ENCODE results near the gene SMARCD3. TPM values are rescaled to one million over a fixed set of nuclear protein-coding genes. Genes with fewer than 3 reads are reported as not detected.

SMARCD3 gene
- total and polyA plus RNA-seq, 4 donors = 1.8 to 5.6 (median 2.1) TPM

DNA sequence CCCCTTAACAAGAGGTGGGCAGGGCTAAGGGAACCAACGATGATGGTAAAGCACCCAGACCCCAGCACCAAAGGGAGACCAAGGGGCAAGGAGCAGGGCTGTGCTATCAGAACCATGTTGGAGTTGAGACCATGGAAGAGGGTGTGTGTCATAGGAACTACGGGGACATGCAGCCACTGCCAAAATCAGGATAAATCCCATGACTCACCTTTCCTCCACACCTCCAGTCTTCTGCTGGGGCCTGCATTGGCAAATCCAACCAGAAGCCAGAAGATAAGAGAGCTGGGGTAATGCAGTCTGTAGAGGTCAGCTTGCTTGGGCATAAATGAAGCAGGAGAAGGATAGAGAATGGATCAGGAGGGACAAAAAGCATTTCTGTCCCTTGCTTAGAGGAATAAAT lies 42.7 kb upstream of the SMARCD3 start:
- no peak for DNase-seq (ENCODE audit: low spot score)
- no peak overlapping the region for H3K4me3 ChIP-seq (ENCODE audit: low read depth in 1 of 3, low read length in 3 of 3)
- H3K9ac ChIP-seq (ENCODE audit: low read depth in 1 of 2, low read length in 2 of 2) = no peak overlapping the region
- H3K27ac ChIP-seq (ENCODE audit: low read depth in 1 of 2, low read length in 2 of 2) = no peak overlapping the region
- no peak for TF ChIP-seq FOXA1 (IDR thresholded peaks at IDR 0.05)
- no peak for TF ChIP-seq NR2F2 (IDR thresholded peaks at IDR 0.05)
- TF ChIP-seq TAF1 (conservative IDR thresholded peaks at IDR 0.05) = no peak
- no peak for TF ChIP-seq GABPA (IDR thresholded peaks at IDR 0.05 in 1 of 2, conservative IDR thresholded peaks at IDR 0.05 in 1 of 2)
- no peak for TF ChIP-seq FOXA2 (IDR thresholded peaks at IDR 0.05)
- TF ChIP-seq, protein P1, sequence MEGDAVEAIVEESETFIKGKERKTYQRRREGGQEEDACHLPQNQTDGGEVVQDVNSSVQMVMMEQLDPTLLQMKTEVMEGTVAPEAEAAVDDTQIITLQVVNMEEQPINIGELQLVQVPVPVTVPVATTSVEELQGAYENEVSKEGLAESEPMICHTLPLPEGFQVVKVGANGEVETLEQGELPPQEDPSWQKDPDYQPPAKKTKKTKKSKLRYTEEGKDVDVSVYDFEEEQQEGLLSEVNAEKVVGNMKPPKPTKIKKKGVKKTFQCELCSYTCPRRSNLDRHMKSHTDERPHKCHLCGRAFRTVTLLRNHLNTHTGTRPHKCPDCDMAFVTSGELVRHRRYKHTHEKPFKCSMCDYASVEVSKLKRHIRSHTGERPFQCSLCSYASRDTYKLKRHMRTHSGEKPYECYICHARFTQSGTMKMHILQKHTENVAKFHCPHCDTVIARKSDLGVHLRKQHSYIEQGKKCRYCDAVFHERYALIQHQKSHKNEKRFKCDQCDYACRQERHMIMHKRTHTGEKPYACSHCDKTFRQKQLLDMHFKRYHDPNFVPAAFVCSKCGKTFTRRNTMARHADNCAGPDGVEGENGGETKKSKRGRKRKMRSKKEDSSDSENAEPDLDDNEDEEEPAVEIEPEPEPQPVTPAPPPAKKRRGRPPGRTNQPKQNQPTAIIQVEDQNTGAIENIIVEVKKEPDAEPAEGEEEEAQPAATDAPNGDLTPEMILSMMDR (IDR thresholded peaks at IDR 0.05; ENCODE audit: low read depth, low read length, missing input control) = no peak
- no peak for TF ChIP-seq YY1 (IDR thresholded peaks at IDR 0.05)
- TF ChIP-seq, protein P2, sequence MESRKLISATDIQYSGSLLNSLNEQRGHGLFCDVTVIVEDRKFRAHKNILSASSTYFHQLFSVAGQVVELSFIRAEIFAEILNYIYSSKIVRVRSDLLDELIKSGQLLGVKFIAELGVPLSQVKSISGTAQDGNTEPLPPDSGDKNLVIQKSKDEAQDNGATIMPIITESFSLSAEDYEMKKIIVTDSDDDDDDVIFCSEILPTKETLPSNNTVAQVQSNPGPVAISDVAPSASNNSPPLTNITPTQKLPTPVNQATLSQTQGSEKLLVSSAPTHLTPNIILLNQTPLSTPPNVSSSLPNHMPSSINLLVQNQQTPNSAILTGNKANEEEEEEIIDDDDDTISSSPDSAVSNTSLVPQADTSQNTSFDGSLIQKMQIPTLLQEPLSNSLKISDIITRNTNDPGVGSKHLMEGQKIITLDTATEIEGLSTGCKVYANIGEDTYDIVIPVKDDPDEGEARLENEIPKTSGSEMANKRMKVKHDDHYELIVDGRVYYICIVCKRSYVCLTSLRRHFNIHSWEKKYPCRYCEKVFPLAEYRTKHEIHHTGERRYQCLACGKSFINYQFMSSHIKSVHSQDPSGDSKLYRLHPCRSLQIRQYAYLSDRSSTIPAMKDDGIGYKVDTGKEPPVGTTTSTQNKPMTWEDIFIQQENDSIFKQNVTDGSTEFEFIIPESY (IDR thresholded peaks at IDR 0.05) = no peak
- no peak for TF ChIP-seq RAD21 (IDR thresholded peaks at IDR 0.05)
- TF ChIP-seq, protein P3, sequence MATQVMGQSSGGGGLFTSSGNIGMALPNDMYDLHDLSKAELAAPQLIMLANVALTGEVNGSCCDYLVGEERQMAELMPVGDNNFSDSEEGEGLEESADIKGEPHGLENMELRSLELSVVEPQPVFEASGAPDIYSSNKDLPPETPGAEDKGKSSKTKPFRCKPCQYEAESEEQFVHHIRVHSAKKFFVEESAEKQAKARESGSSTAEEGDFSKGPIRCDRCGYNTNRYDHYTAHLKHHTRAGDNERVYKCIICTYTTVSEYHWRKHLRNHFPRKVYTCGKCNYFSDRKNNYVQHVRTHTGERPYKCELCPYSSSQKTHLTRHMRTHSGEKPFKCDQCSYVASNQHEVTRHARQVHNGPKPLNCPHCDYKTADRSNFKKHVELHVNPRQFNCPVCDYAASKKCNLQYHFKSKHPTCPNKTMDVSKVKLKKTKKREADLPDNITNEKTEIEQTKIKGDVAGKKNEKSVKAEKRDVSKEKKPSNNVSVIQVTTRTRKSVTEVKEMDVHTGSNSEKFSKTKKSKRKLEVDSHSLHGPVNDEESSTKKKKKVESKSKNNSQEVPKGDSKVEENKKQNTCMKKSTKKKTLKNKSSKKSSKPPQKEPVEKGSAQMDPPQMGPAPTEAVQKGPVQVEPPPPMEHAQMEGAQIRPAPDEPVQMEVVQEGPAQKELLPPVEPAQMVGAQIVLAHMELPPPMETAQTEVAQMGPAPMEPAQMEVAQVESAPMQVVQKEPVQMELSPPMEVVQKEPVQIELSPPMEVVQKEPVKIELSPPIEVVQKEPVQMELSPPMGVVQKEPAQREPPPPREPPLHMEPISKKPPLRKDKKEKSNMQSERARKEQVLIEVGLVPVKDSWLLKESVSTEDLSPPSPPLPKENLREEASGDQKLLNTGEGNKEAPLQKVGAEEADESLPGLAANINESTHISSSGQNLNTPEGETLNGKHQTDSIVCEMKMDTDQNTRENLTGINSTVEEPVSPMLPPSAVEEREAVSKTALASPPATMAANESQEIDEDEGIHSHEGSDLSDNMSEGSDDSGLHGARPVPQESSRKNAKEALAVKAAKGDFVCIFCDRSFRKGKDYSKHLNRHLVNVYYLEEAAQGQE (IDR thresholded peaks at IDR 0.05) = no peak
- no peak for TF ChIP-seq JUND (IDR thresholded peaks at IDR 0.05)
- no peaks in the 10 kb centered on the region for H3K9me3 ChIP-seq (ENCODE audit: control insufficient read depth in 4 of 4, low read length in 3 of 4)
- 77% methylated on average over 2 of the region's 2 CpGs for WGBS
- H3K4me1 ChIP-seq (ENCODE audit: control insufficient read depth in 4 of 4, insufficient read depth in 4 of 4, low read length in 3 of 4) = no peaks in the 10 kb centered on the region
- H3K27me3 ChIP-seq (ENCODE audit: control insufficient read depth in 4 of 4, insufficient read depth in 4 of 4, low read length in 3 of 4) = no peaks in the 10 kb centered on the region
- no peaks in the 10 kb centered on the region for H3K36me3 ChIP-seq (ENCODE audit: control insufficient read depth in 4 of 4, insufficient read depth in 3 of 4, low read depth in 1 of 4, low read length in 3 of 4)

DNA sequence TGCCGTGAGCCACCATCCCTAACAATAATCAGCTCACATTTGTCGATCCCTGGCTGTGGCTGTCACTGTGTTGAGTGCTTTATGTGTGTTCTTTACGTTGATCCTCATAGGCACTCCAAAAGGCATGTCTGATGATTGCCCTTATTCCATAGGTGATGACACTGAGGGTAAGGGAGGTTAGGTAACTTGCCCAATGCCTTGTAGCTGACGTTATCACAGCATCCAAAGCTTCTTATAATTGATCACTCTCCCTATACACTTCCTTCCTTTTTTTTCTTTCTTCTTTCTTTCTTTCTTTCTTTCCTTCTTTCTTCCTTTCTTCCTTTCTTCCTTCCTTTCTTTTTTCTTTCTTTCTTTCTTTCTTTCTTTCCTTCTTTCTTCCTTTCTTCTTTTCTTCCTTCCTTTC lies 41.9 kb upstream of the SMARCD3 start:
- Histone ChIP-seq H3K4me1 (ENCODE audit: control insufficient read depth in 4 of 4, insufficient read depth in 4 of 4, low read length in 3 of 4) (no peaks in the 10 kb centered on the region), H3K27me3 (ENCODE audit: control insufficient read depth in 4 of 4, insufficient read depth in 4 of 4, low read length in 3 of 4) (no peaks in the 10 kb centered on the region), H3K27ac (ENCODE audit: low read depth in 1 of 2, low read length in 2 of 2) (no peak overlapping the region), H3K36me3 (ENCODE audit: control insufficient read depth in 4 of 4, insufficient read depth in 3 of 4, low read depth in 1 of 4, low read length in 3 of 4) (no peaks in the 10 kb centered on the region), H3K9me3 (ENCODE audit: control insufficient read depth in 4 of 4, low read length in 3 of 4) (no peaks in the 10 kb centered on the region), H3K4me3 (ENCODE audit: low read depth in 1 of 3, low read length in 3 of 3) (no peak overlapping the region), H3K9ac (ENCODE audit: low read depth in 1 of 2, low read length in 2 of 2) (no peak overlapping the region)
- no peak for TF ChIP-seq SP1 (IDR thresholded peaks at IDR 0.05)
- WGBS = 50% methylated on average over 4 of the region's 4 CpGs
- no peak for DNase-seq (ENCODE audit: low spot score)
